8988T (cell line): ENCODE measurements around the gene AGAP1.

Experiments
- DNase-seq: peaks from one replicate; pipeline ENCODE4 v3.0.0; 2011

AGAP1 gene

GRCh38 chr2:235723371-235723770 is 229.5 kb downstream of the AGAP1 start:
- no peak for DNase-seq

- no peak for DNase-seq
These were observed 230.1 kb downstream of the AGAP1 start for GRCh38 chr2:235723811-235724465.

- DNase-seq, result no peak
These were observed 231.2 kb downstream of the AGAP1 start for GRCh38 chr2:235725016-235725489.

GRCh38 chr2:235725841-235726240 is 232.0 kb downstream of the AGAP1 start:
- DNase-seq, result no peak

- DNase-seq, result no peak
These were observed 232.7 kb downstream of the AGAP1 start for GRCh38 chr2:235726554-235726953.

GRCh38 chr2:235727174-235727573 is 233.3 kb downstream of the AGAP1 start:
- no peak for DNase-seq

GRCh38 chr2:235727891-235728799 is 234.3 kb downstream of the AGAP1 start:
- DNase-seq, result no peak

GRCh38 chr2:235728800-235729556 is 235.1 kb downstream of the AGAP1 start:
- DNase-seq, result no peak

- DNase-seq, result no peak
These were observed 235.7 kb downstream of the AGAP1 start for GRCh38 chr2:235729557-235729947.

- no peak for DNase-seq
These were observed 236.3 kb downstream of the AGAP1 start for GRCh38 chr2:235730115-235730514.

- DNase-seq, result no peak
These were observed 239.9 kb downstream of the AGAP1 start for GRCh38 chr2:235733761-235734160.

GRCh38 chr2:235734168-235734567 is 240.3 kb downstream of the AGAP1 start:
- DNase-seq, result no peak

GRCh38 chr2:235734688-235735231 is 240.9 kb downstream of the AGAP1 start:
- DNase-seq, result no peak

GRCh38 chr2:235737396-235737795 is 243.6 kb downstream of the AGAP1 start:
- DNase-seq, result no peak

- no peak for DNase-seq
These were observed 244.0 kb downstream of the AGAP1 start for GRCh38 chr2:235737840-235738239.

- DNase-seq, result no peak
These were observed 246.0 kb downstream of the AGAP1 start for GRCh38 chr2:235739704-235740415.

GRCh38 chr2:235740821-235741220 is 247.0 kb downstream of the AGAP1 start:
- DNase-seq, result peak; percentile 56

GRCh38 chr2:235744161-235744560 is 250.3 kb downstream of the AGAP1 start:
- DNase-seq, result no peak

GRCh38 chr2:235745597-235745996 is 251.8 kb downstream of the AGAP1 start:
- DNase-seq, result no peak

- peak; percentile 55 for DNase-seq
These were observed 252.6 kb downstream of the AGAP1 start for GRCh38 chr2:235746257-235746934.

- no peak for DNase-seq
These were observed 253.3 kb downstream of the AGAP1 start for GRCh38 chr2:235747001-235747785.
